ENCODE data around the gene SEC61A2.

DNA sequence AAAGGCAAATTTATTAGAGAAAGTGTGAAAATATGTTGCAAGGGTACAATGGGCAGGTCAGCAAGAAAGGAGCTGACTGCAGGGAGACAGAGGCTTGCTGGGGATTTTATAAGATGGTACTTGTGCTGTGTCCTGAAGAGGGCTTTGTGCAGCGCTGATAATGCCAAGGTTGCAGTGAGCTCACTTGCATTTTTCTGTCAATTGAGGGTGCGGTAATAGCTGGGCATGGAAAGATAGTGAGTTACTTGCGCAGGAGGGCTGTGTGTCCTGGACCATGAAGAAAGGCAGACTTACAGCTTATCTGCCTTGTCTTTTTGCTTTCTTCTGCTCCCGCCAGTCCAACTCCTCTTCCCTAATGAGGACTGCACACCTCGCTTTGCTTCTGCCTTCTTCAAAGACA, 79.0 kb downstream of the SEC61A2 start:
- TF ChIP-seq, protein P1, sequence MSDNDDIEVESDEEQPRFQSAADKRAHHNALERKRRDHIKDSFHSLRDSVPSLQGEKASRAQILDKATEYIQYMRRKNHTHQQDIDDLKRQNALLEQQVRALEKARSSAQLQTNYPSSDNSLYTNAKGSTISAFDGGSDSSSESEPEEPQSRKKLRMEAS (IDR thresholded peaks at IDR 0.05): no peak
- TF ChIP-seq, protein P2, sequence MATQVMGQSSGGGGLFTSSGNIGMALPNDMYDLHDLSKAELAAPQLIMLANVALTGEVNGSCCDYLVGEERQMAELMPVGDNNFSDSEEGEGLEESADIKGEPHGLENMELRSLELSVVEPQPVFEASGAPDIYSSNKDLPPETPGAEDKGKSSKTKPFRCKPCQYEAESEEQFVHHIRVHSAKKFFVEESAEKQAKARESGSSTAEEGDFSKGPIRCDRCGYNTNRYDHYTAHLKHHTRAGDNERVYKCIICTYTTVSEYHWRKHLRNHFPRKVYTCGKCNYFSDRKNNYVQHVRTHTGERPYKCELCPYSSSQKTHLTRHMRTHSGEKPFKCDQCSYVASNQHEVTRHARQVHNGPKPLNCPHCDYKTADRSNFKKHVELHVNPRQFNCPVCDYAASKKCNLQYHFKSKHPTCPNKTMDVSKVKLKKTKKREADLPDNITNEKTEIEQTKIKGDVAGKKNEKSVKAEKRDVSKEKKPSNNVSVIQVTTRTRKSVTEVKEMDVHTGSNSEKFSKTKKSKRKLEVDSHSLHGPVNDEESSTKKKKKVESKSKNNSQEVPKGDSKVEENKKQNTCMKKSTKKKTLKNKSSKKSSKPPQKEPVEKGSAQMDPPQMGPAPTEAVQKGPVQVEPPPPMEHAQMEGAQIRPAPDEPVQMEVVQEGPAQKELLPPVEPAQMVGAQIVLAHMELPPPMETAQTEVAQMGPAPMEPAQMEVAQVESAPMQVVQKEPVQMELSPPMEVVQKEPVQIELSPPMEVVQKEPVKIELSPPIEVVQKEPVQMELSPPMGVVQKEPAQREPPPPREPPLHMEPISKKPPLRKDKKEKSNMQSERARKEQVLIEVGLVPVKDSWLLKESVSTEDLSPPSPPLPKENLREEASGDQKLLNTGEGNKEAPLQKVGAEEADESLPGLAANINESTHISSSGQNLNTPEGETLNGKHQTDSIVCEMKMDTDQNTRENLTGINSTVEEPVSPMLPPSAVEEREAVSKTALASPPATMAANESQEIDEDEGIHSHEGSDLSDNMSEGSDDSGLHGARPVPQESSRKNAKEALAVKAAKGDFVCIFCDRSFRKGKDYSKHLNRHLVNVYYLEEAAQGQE (IDR thresholded peaks at IDR 0.05; ENCODE audit: low read depth): no peak
- TF ChIP-seq TCF12 (IDR thresholded peaks at IDR 0.05; ENCODE audit: low read depth) (no peak), EP300 (IDR thresholded peaks at IDR 0.05; ENCODE audit: borderline replicate concordance) (no peak), RAD21 (IDR thresholded peaks at IDR 0.05; ENCODE audit: low read depth) (no peak), EGR1 (IDR thresholded peaks at IDR 0.05) (no peak), TAF1 (IDR thresholded peaks at IDR 0.05; ENCODE audit: low read depth) (no peak), CREB1 (IDR thresholded peaks at IDR 0.05; ENCODE audit: low read depth) (no peak), ZBTB7A (IDR thresholded peaks at IDR 0.05; ENCODE audit: low read depth) (no peak), CEBPB (IDR thresholded peaks at IDR 0.05) (no peak)
- TF ChIP-seq, protein P3, sequence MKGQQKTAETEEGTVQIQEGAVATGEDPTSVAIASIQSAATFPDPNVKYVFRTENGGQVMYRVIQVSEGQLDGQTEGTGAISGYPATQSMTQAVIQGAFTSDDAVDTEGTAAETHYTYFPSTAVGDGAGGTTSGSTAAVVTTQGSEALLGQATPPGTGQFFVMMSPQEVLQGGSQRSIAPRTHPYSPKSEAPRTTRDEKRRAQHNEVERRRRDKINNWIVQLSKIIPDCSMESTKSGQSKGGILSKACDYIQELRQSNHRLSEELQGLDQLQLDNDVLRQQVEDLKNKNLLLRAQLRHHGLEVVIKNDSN (IDR thresholded peaks at IDR 0.05): no peak

All from Ishikawa (cell line).